Immature natural killer cell (primary cell): Measurements from ENCODE around the gene ANP32E. TPM values are rescaled to one million over a fixed set of nuclear protein-coding genes. Genes with fewer than 3 reads are reported as not detected.

Experiments
- DNase-seq, 3 donors: peaks; one replicate each; pipeline ENCODE4 v3.0.0; 2022; ENCODE audit warnings: mixed read lengths in 1 of 3
- H3K27ac Mint-ChIP-seq, 6 donors: one replicate each; pipeline ENCODE4 v1.8.0; 2020; ENCODE audit warnings: mixed read lengths in 6 of 6, mild to moderate bottlenecking in 5 of 6, inconsistent platforms in 4 of 6, moderate library complexity in 3 of 6
- H3K27me3 Mint-ChIP-seq, 3 donors: one replicate each; pipeline ENCODE4 v1.8.0; 2020 to 2021; ENCODE audit warnings: low read depth in 3 of 3, mild to moderate bottlenecking in 3 of 3, mixed read lengths in 3 of 3, moderate library complexity in 3 of 3, inconsistent platforms in 1 of 3
- H3K36me3 Mint-ChIP-seq, 3 donors: one replicate each; pipeline ENCODE4 v1.8.0; 2020; ENCODE audit warnings: mixed read lengths in 3 of 3, inconsistent platforms in 2 of 3, mild to moderate bottlenecking in 2 of 3
- H3K4me1 Mint-ChIP-seq, 2 donors: one replicate each; pipeline ENCODE4 v1.8.0; 2020; ENCODE audit warnings: inconsistent platforms in 2 of 2, mild to moderate bottlenecking in 2 of 2, mixed read lengths in 2 of 2, moderate library complexity in 1 of 2
- H3K4me3 Mint-ChIP-seq, 5 donors: one replicate each; pipeline ENCODE4 v1.8.0; 2020; ENCODE audit warnings: mild to moderate bottlenecking in 5 of 5, mixed read lengths in 5 of 5, inconsistent platforms in 3 of 5, moderate library complexity in 3 of 5
- H3K9me3 Mint-ChIP-seq, 6 donors: one replicate each; pipeline ENCODE4 v1.8.0; 2020; ENCODE audit warnings: mild to moderate bottlenecking in 6 of 6, mixed read lengths in 6 of 6, inconsistent platforms in 4 of 6, moderate library complexity in 3 of 6
- polyA plus RNA-seq, 3 donors: library from polyadenylated mRNA; unstranded; fragments of 300-500 nt; fragmentation: Illumina TruSeq; gene quantifications; one replicate each; pipeline ENCODE4 v1.2.3, GENCODE V29; 2021

ANP32E gene
- polyA plus RNA-seq: 10 to 100 TPM; 48.5 to 56.0 (median 54.6) TPM

DNA sequence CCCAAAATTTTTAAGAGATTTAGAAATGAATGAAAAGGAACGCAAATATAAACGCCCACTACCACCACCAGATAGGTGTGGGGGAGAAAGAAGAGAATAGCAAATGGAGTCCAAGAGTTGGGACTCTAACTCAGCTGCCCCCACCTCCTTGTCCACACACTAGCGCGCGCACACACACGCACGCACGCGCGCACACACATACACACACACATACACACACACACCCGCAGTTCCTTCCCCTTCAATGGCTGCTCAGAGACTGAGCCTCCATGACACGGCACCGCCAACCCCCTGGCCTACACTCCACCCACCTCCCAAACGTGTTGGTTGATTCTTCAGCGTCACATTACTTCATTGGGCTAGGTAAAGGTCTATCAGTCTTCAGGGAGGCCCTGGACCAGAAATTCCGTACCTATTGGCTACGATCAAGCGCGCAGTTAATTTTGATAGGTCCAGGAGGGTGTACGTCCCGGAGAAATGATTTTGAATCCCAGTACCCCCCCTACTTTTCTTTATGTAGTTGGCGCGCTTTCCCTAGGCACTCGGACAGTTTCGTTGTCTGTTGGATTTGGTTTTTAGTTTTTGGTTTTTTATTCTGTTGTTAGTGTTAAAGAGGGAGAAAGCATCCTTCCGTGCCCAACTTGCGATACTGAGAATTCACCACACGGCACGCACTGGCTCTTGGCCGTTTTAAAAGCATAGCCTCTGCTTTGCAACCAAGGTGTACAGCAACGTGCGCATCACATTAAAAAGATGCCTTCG, at the start of gene ANP32E:
Gene ANP32E, minus strand, starts transcription at position 261 of the 762 bp plus-strand sequence. CDS start 326 bp downstream, outside the sequence.
- H3K27me3 Mint-ChIP-seq: peaks cover 7 to 11% (median 8%) of the 10 kb centered on the region in 3 donors
- peaks cover 16 to 20% of the 10 kb centered on the region in 2 donors for H3K4me1 Mint-ChIP-seq
- peak within 1 kb of the TSS in 1 of 5 donors; percentile 97 for H3K4me3 Mint-ChIP-seq
- peak within 1 kb of the TSS in 5 of 6 donors; percentile 95 to 100 (median 97) for H3K27ac Mint-ChIP-seq
- peak; percentile 96 to 98 (median 97) for DNase-seq
- H3K9me3 Mint-ChIP-seq: no peaks in the 10 kb centered on the region
- peaks cover 0 to under 1% (median 0%) of the 10 kb centered on the region in 3 donors for H3K36me3 Mint-ChIP-seq

DNA sequence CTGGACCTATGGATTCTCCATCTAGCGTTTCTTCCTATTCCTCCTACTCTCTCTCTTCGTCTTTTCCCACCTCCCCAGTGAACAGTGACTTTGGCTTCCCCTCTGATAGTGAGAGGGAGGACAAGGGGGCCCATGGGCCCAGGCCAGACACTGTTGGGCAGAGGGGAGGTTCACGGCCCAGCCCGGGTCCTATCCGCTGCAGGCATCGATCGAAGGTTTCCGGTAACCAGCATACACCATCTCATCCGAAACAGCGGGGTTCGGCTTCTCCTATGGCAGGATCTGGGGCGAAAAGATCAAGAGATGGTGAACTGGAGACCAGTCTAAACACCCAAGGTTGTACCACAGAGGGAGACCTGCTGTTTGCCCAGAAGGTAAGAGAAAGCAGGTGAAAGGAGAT, 47.3 kb upstream of the ANP32E start:
- Mint-ChIP-seq H3K4me3 (peak overlapping the region in 4 of 5 donors; percentile 4 to 94 (median 20)), H3K27ac (peak overlapping the region in 1 of 6 donors; percentile 2), H3K4me1 (peaks cover 28 to 34% of the 10 kb centered on the region in 2 donors), H3K9me3 (no peaks in the 10 kb centered on the region), H3K27me3 (peaks cover 6 to 29% (median 11%) of the 10 kb centered on the region in 3 donors), H3K36me3 (no peaks in the 10 kb centered on the region)
- DNase-seq: no peak

DNA sequence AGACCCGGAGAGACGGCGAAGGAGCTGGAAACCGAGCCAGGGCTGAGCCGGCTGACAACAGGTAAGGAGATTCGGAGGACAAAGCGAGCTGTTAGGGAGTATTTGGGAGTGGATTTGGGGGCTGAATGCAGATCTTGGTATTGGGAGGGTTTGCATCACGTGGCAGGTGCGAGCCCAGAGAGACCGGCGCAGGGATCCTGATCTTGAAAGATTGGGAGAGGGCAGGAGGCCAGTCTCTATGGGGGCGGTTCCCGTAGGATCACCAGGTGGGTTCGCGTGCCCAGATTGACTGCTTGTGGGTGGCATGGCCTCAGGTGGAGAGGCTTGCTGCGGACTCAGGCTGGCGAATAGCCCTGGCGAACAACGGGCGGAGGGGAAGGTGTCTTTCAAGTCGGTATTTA, 46.6 kb upstream of the ANP32E start:
- H3K9me3 Mint-ChIP-seq: no peaks in the 10 kb centered on the region
- DNase-seq: no peak
- H3K36me3 Mint-ChIP-seq: no peaks in the 10 kb centered on the region
- H3K27ac Mint-ChIP-seq: peak overlapping the region in 5 of 6 donors; percentile 36 to 79 (median 70)
- H3K4me3 Mint-ChIP-seq: peak overlapping the region; percentile 83 to 94 (median 88)
- H3K4me1 Mint-ChIP-seq: peaks cover 28 to 34% of the 10 kb centered on the region in 2 donors
- peaks cover 6 to 22% (median 11%) of the 10 kb centered on the region in 3 donors for H3K27me3 Mint-ChIP-seq

DNA sequence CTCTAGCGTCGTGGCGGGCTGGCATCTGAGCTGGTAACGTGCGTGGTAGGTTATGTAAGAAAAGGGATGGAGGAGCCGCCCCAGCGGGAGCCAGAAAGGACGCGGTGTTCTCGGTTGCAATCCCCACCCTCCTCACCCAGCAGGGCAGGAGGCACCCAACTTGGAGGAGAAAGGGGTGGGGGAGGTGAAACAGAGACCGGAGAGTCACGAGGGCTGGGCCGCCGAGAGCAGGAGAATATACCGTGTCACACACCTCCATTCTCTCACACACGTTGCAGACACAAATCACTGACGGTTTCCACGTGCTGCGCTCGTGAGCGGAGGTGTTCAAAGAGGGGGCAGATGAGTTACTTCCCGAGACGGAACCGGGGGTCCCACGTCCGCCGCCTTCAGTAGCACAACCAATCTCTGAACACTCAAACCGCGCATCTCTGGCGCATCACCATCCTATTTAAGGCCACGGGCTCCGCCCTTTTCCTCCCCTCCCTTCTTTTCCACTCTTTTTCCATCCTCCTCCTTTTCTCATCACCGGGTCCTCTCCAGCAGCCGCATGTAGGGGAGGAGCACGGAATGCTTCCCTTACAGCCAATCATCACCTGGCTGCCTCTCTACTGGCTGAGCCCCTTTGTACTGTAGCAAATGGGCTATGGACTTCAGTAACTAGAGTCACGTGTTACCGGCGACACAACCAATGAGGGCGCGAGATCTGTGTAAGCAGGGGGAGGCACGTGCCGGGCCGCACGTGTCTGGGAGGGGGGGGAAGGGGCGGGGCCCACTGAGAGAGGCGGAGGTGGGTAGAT, 46.0 kb upstream of the ANP32E start, which contains the start of gene CIART:
Gene CIART, plus strand, starts transcription at position 797 of the 800 bp plus-strand sequence. CDS start 714 bp downstream, outside the sequence.
- peak; percentile 74 to 75 (median 75) for DNase-seq
- peak within 1 kb of the TSS; percentile 83 to 94 (median 88) for H3K4me3 Mint-ChIP-seq
- H3K27me3 Mint-ChIP-seq: peaks cover 6 to 22% (median 11%) of the 10 kb centered on the region in 3 donors
- no peaks in the 10 kb centered on the region for H3K9me3 Mint-ChIP-seq
- H3K4me1 Mint-ChIP-seq: peaks cover 28 to 34% of the 10 kb centered on the region in 2 donors
- H3K27ac Mint-ChIP-seq: peak within 1 kb of the TSS; percentile 48 to 93 (median 79)
- no peaks in the 10 kb centered on the region for H3K36me3 Mint-ChIP-seq

DNA sequence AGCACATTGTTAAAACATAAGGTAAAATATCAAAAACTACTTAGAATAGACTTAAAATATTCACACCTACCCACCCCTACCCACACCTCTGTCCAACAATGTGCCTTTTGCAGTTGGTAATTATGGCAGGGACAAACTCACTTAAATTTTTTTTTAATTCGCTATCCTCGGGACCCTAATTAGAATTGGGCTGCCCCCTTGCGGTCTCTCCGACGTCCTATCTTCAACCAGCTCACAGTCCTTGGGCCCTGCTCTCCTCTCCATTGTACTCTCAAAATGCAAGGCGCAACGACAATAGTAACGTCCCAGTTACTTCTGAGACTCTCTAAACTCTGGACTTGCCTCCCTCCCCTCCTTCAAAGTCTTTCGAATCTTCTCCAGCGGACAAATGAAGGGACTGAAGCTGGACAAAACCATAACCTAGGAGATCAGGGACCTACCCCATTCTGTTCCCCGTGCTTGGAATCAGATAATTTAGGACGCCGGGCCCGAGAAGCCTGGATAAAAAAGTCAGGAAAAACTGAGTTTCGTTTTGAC, 45.4 kb upstream of the ANP32E start:
- peak; percentile 46 to 61 (median 53) for DNase-seq
- H3K4me3 Mint-ChIP-seq: peak overlapping the region; percentile 83 to 94 (median 88)
- H3K27ac Mint-ChIP-seq: peak overlapping the region; percentile 48 to 93 (median 79)
- H3K4me1 Mint-ChIP-seq: peaks cover 28 to 34% of the 10 kb centered on the region in 2 donors
- H3K36me3 Mint-ChIP-seq: peaks cover 0 to 2% (median 2%) of the 10 kb centered on the region in 3 donors
- peaks cover 6 to 22% (median 9%) of the 10 kb centered on the region in 3 donors for H3K27me3 Mint-ChIP-seq
- H3K9me3 Mint-ChIP-seq: no peaks in the 10 kb centered on the region

DNA sequence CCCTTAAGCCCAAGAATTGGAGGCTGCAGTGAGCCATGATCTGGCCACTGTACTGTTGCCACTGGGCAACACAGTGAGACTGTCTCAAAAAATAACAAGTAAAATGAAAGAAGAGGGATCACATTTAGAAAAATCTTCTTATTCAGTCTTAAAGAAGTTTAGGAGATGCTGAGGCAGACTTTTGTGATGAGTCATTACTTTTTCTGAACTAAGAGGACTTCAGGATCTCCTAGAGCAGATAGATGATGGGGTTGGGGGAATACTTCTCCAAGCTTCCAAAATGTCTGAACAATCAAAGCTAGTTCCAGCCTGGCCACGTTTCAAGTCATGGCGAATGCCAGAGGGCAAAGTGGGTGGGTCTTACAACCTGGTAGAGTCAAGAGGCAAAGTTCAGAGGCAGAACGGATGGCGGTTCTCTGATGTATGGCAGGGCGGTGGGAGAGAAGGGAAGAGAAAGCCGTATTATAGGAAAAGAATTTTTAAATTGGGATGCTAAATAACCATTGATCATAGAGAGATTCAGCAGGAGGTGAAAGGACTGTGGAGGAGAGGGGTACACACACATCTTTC, 44.3 kb upstream of the ANP32E start:
- no peak for DNase-seq
- Mint-ChIP-seq H3K4me1 (peaks cover 28 to 34% of the 10 kb centered on the region in 2 donors), H3K27me3 (peaks cover 6 to 23% (median 9%) of the 10 kb centered on the region in 3 donors), H3K36me3 (peaks cover 0 to 6% (median 4%) of the 10 kb centered on the region in 3 donors), H3K9me3 (no peaks in the 10 kb centered on the region), H3K4me3 (peak overlapping the region; percentile 10 to 94 (median 55)), H3K27ac (peak overlapping the region in 1 of 6 donors; percentile 33)

DNA sequence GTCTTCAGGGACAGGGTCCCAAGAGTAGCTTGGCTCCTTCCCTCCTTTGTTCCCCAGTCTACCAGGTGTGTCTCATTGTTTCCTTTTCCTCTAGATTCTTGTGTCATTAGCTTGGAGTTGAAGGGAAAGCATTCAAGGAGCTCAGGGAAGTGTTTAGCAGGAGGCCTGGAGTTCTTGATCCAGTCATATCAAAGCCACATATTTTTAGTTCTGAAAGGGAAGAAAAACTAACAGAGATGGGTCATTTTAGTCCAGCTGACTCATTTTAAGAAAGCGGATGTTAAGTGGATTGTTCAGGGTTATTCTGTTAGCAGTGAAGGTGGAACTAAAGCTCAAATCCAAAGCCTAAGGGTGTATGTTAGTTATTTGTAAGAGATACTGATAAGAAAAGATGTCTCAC, 37.4 kb upstream of the ANP32E start:
- Mint-ChIP-seq H3K4me1 (peaks cover 11 to 14% of the 10 kb centered on the region in 2 donors), H3K4me3 (no peak overlapping the region), H3K9me3 (no peaks in the 10 kb centered on the region), H3K36me3 (peaks cover 0 to 10% (median 10%) of the 10 kb centered on the region in 3 donors), H3K27me3 (peaks cover 11 to 17% (median 12%) of the 10 kb centered on the region in 3 donors), H3K27ac (no peak overlapping the region)
- no peak for DNase-seq

DNA sequence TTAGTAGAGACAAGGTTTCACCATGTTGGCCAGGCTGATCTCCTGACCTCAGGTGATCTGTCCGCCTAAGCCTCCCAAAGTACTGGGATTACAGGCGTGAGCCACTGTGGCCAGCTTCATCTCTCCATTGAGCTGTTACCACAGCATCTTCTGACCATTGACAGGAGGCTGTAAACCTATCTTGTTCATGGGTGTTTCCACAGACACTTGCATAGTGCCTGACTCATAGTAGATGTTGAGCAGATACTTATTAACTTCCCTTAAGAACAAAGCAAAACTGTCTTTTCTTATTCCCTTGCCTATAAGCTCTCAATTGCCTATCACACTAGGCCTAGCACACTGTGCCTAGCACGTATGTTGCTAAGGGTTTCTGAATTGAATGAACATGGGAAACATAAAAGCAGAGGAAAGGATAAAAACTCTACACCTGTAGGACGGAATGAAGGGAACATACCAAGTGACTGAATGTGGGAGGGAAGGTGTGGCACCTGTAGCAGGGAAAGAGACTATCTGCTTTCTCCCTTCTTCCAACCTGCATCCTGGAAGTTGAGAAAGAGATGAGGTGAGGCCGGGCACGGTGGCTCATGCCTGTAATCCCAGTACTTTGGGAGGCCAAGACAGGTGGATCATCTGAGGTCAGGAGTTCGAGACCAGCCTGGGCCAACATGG, 35.5 kb upstream of the ANP32E start:
- peaks cover 27 to 32% of the 10 kb centered on the region in 2 donors for H3K4me1 Mint-ChIP-seq
- DNase-seq: no peak
- H3K9me3 Mint-ChIP-seq: no peaks in the 10 kb centered on the region

DNA sequence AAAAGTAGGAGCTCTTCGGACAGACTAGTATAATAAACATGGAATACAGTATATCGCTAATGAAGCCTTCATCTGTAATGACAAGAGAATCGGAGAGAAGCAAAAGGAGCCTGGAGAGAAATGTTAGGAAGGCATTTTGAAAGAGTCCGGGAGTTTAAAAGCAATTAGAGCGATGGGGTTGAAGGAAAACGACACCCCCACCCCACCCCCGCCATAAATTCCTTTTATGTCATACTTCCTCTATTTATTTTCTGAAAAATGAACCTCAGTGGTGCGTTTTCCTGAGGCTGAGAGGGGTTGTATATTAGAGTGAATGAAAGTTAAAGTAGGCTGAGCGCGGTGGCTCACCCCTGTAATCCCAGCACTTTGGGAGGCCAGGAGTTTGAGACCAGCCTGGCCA, 33.5 kb upstream of the ANP32E start:
- Mint-ChIP-seq H3K27me3 (peaks cover 17 to 20% (median 17%) of the 10 kb centered on the region in 3 donors), H3K27ac (peak overlapping the region; percentile 93 to 98 (median 96)), H3K36me3 (peaks cover 4 to 27% (median 14%) of the 10 kb centered on the region in 3 donors), H3K4me3 (peak overlapping the region; percentile 91 to 99 (median 94)), H3K9me3 (no peaks in the 10 kb centered on the region), H3K4me1 (peaks cover 30 to 32% of the 10 kb centered on the region in 2 donors)
- DNase-seq: no peak

More for the DNA sequence above, 35.5 kb upstream of the ANP32E start:
- H3K36me3 Mint-ChIP-seq: peaks cover 8 to 15% (median 10%) of the 10 kb centered on the region in 3 donors
- no peak overlapping the region for H3K4me3 Mint-ChIP-seq
- H3K27me3 Mint-ChIP-seq: peaks cover 17 to 24% (median 17%) of the 10 kb centered on the region in 3 donors
- peak overlapping the region in 1 of 6 donors; percentile 63 for H3K27ac Mint-ChIP-seq

DNA sequence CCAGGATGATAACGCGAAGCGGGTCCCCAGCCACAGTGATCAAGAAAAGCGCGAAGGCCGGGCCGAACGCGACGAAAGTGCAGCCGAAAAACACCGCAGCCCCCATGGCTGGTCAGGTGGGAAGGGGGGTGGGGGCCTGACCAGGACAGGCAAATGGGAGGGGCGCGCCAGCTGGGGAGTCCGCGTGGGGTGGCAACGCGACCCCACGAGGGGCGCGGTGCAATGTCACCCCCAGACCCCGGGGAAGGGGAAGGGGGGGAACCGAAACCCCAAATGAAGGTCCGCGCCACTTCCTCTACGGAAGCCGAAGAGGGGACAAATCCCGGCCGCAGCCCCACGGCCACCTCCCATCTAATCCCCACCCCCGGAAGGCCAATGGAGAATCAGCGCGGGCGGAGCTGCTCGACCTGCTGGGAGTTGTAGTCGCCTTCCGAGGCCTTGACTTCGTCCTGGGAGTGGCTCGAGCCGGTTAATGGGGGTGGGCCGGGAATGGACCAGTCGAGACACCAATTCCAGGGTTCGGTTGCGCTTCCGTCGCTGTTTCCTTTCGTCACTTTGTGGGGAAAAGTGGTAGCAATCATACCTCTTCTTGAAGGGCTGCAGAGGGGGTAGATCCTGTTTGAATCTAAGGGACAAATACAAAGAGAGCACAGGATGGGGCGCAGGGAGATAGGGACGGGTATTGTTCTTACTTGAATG, 32.9 kb upstream of the ANP32E start, which contains the start of gene APH1A:
Gene APH1A, minus strand, starts transcription at position 312 of the 699 bp plus-strand sequence. Its CDS starts 206 bp downstream, at position 106.
- Mint-ChIP-seq H3K36me3 (peaks cover 3 to 27% (median 14%) of the 10 kb centered on the region in 3 donors), H3K27me3 (peaks cover 17 to 20% (median 17%) of the 10 kb centered on the region in 3 donors), H3K9me3 (no peaks in the 10 kb centered on the region), H3K4me1 (peaks cover 30 to 32% of the 10 kb centered on the region in 2 donors), H3K27ac (peak within 1 kb of the TSS; percentile 93 to 98 (median 96)), H3K4me3 (peak within 1 kb of the TSS; percentile 91 to 99 (median 94))
- DNase-seq: peak; percentile 90 to 92 (median 91)

DNA sequence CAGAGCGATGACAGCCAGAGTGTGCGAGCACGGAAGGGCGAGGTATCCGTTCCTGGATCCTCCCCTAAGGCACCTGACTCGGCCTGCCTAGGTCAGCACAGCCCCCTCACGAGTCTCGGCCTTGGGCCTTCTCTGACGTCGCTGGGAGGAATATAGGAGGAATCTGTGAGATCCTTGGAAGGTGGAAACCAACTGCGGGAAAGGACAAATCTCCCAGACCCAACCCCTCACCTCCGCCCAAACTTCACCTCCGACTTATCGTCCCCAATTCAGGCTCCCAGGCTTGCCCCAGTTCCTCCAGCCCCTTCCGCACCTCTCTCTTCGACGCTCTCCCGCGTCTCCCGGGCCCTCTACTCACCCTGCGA, 32.4 kb upstream of the ANP32E start:
- Mint-ChIP-seq H3K9me3 (no peaks in the 10 kb centered on the region), H3K4me1 (peaks cover 30 to 32% of the 10 kb centered on the region in 2 donors)

DNA sequence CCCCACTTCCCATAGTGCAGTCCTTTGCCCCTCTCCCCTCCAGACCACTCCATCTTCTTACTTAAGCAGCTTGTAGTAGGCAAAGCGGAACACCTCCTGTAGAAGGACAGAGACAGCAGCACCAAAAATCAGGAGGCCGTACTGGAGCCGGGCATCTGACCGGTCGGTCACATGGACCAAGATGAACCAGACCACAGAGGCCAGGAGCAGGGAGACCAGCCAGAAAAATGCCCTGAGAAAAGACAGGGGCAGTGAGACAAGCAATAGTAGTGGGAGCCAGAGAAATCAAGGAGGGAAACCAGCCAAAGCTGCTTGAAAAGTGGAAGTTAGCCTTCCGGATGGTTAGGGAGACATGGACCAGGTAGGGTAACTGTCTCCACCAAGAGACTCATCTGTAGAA, 32.0 kb upstream of the ANP32E start:
- Mint-ChIP-seq H3K27ac (peak overlapping the region; percentile 93 to 98 (median 96)), H3K27me3 (peaks cover 17 to 19% (median 17%) of the 10 kb centered on the region in 3 donors), H3K4me3 (peak overlapping the region; percentile 91 to 99 (median 94)), H3K4me1 (peaks cover 30 to 32% of the 10 kb centered on the region in 2 donors), H3K9me3 (no peaks in the 10 kb centered on the region), H3K36me3 (peaks cover 0 to 24% (median 14%) of the 10 kb centered on the region in 3 donors)
- no peak for DNase-seq

More for the DNA sequence above, 32.4 kb upstream of the ANP32E start:
- peak; percentile 44 to 55 (median 50) for DNase-seq
- Mint-ChIP-seq H3K36me3 (peaks cover 0 to 24% (median 14%) of the 10 kb centered on the region in 3 donors), H3K27ac (peak overlapping the region; percentile 93 to 98 (median 96)), H3K27me3 (peaks cover 17 to 20% (median 17%) of the 10 kb centered on the region in 3 donors), H3K4me3 (peak overlapping the region; percentile 91 to 99 (median 94))
